ENCODE measurements around the gene TRIO.

TRIO gene

GRCh38 chr5:14168793-14169262 is 25.7 kb downstream of the TRIO start:
- Histone ChIP-seq H3F3A (ENCODE audit: insufficient read depth) (no peaks in the 10 kb centered on the region), H3K36me3 (ENCODE audit: low read length) (no peaks in the 10 kb centered on the region), H3K9me2 (replicated peaks; ENCODE audit: insufficient read depth, low read length) (no peaks in the 10 kb centered on the region), H3K4me2 (ENCODE audit: low read depth, low read length, poor library complexity, severe bottlenecking) (no peak overlapping the region), H3K9ac (ENCODE audit: low read length) (no peak overlapping the region), H3K27ac (ENCODE audit: low read depth, low read length) (no peak overlapping the region), H2AFZ (ENCODE audit: low read depth, low read length, severe bottlenecking) (no peak overlapping the region), H3K4me3 (ENCODE audit: insufficient read depth, low read length, poor library complexity, severe bottlenecking) (no peak overlapping the region), H3K79me2 (ENCODE audit: insufficient read depth, low read length) (peaks cover 6% of the 10 kb centered on the region; the same call in 1 of the 2 replicates), H4K20me1 (ENCODE audit: low read depth, low read length) (peaks cover 25% of the 10 kb centered on the region), H3K9me3 (ENCODE audit: insufficient read depth, low read length) (no peaks in the 10 kb centered on the region), H3K27me3 (ENCODE audit: low read length) (no peaks in the 10 kb centered on the region)
- TF ChIP-seq EZH2phosphoT487 (conservative IDR thresholded peaks at IDR 0.05; ENCODE audit: low read length), result no peak
- TF ChIP-seq CTCF (IDR thresholded peaks at IDR 0.05; ENCODE audit: insufficient read depth, low read length, poor library complexity, severe bottlenecking), result no peak

GRCh38 chr5:14171046-14171445 is 27.9 kb downstream of the TRIO start:
- no peaks in the 10 kb centered on the region for H3K9me2 ChIP-seq (replicated peaks; ENCODE audit: insufficient read depth, low read length)
- no peak overlapping the region for H2AFZ ChIP-seq (ENCODE audit: low read depth, low read length, severe bottlenecking)
- no peaks in the 10 kb centered on the region for H3K36me3 ChIP-seq (ENCODE audit: low read length)
- H3K4me2 ChIP-seq (ENCODE audit: low read depth, low read length, poor library complexity, severe bottlenecking), result no peak overlapping the region
- H3K4me3 ChIP-seq (ENCODE audit: insufficient read depth, low read length, poor library complexity, severe bottlenecking), result no peak overlapping the region
- peaks cover 9% of the 10 kb centered on the region; the same call in 1 of the 2 replicates for H3K79me2 ChIP-seq (ENCODE audit: insufficient read depth, low read length)
- no peak overlapping the region for H3K9ac ChIP-seq (ENCODE audit: low read length)
- H3K9me3 ChIP-seq (ENCODE audit: insufficient read depth, low read length), result no peaks in the 10 kb centered on the region
- no peak for TF ChIP-seq EZH2phosphoT487 (conservative IDR thresholded peaks at IDR 0.05; ENCODE audit: low read length)
- TF ChIP-seq CTCF (IDR thresholded peaks at IDR 0.05; ENCODE audit: insufficient read depth, low read length, poor library complexity, severe bottlenecking), result no peak
- no peaks in the 10 kb centered on the region for H3F3A ChIP-seq (ENCODE audit: insufficient read depth)
- no peaks in the 10 kb centered on the region for H3K27me3 ChIP-seq (ENCODE audit: low read length)
- peaks cover 42% of the 10 kb centered on the region for H4K20me1 ChIP-seq (ENCODE audit: low read depth, low read length)
- H3K27ac ChIP-seq (ENCODE audit: low read depth, low read length), result no peak overlapping the region

GRCh38 chr5:14171621-14172020 is 28.5 kb downstream of the TRIO start:
- Histone ChIP-seq H3K4me2 (ENCODE audit: low read depth, low read length, poor library complexity, severe bottlenecking) (no peak overlapping the region), H4K20me1 (ENCODE audit: low read depth, low read length) (peaks cover 42% of the 10 kb centered on the region), H3K36me3 (ENCODE audit: low read length) (no peaks in the 10 kb centered on the region), H3K79me2 (ENCODE audit: insufficient read depth, low read length) (peaks cover 5% of the 10 kb centered on the region; the same call in 1 of the 2 replicates), H3K27me3 (ENCODE audit: low read length) (no peaks in the 10 kb centered on the region), H3K9ac (ENCODE audit: low read length) (no peak overlapping the region), H3K4me3 (ENCODE audit: insufficient read depth, low read length, poor library complexity, severe bottlenecking) (no peak overlapping the region), H3K9me3 (ENCODE audit: insufficient read depth, low read length) (no peaks in the 10 kb centered on the region), H2AFZ (ENCODE audit: low read depth, low read length, severe bottlenecking) (no peak overlapping the region), H3F3A (ENCODE audit: insufficient read depth) (no peaks in the 10 kb centered on the region), H3K27ac (ENCODE audit: low read depth, low read length) (no peak overlapping the region), H3K9me2 (replicated peaks; ENCODE audit: insufficient read depth, low read length) (no peaks in the 10 kb centered on the region)
- no peak for TF ChIP-seq EZH2phosphoT487 (conservative IDR thresholded peaks at IDR 0.05; ENCODE audit: low read length)

GRCh38 chr5:14172149-14172795 is 29.1 kb downstream of the TRIO start:
- TF ChIP-seq EZH2phosphoT487 (conservative IDR thresholded peaks at IDR 0.05; ENCODE audit: low read length), result no peak
- TF ChIP-seq CTCF (IDR thresholded peaks at IDR 0.05; ENCODE audit: insufficient read depth, low read length, poor library complexity, severe bottlenecking), result no peak
- no peak overlapping the region for H2AFZ ChIP-seq (ENCODE audit: low read depth, low read length, severe bottlenecking)
- H3K9ac ChIP-seq (ENCODE audit: low read length), result no peak overlapping the region
- H3K9me3 ChIP-seq (ENCODE audit: insufficient read depth, low read length), result no peaks in the 10 kb centered on the region
- H3K27ac ChIP-seq (ENCODE audit: low read depth, low read length), result no peak overlapping the region
- H3K27me3 ChIP-seq (ENCODE audit: low read length), result no peaks in the 10 kb centered on the region
- no peak overlapping the region for H3K4me3 ChIP-seq (ENCODE audit: insufficient read depth, low read length, poor library complexity, severe bottlenecking)
- H4K20me1 ChIP-seq (ENCODE audit: low read depth, low read length), result peaks cover 48% of the 10 kb centered on the region
- H3F3A ChIP-seq (ENCODE audit: insufficient read depth), result no peaks in the 10 kb centered on the region
- no peaks in the 10 kb centered on the region for H3K9me2 ChIP-seq (replicated peaks; ENCODE audit: insufficient read depth, low read length)
- H3K79me2 ChIP-seq (ENCODE audit: insufficient read depth, low read length), result peaks cover 7% of the 10 kb centered on the region; the same call in 1 of the 2 replicates
- H3K4me2 ChIP-seq (ENCODE audit: low read depth, low read length, poor library complexity, severe bottlenecking), result no peak overlapping the region
- no peaks in the 10 kb centered on the region for H3K36me3 ChIP-seq (ENCODE audit: low read length)
